ENCODE results near the gene BTBD9.

DNA sequence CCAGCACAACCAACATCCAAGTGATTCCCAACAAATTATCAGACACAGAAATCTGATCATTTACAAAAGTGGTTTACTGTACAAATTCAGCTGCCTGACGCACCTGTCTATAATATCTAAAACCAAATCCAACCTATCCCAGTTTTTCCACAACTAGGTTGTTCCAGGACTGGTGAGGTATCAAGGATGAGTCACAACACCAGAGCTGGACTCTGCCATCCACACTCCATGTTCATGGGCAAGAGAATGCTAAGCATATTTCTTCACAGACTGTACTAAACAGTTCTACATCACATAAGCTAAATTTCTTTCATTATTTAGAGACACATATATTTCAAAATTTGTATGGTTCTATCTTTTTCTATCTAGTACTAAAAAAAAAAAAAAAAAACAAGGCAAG lies 141.6 kb downstream of the BTBD9 start:
- TF ChIP-seq, protein P1, sequence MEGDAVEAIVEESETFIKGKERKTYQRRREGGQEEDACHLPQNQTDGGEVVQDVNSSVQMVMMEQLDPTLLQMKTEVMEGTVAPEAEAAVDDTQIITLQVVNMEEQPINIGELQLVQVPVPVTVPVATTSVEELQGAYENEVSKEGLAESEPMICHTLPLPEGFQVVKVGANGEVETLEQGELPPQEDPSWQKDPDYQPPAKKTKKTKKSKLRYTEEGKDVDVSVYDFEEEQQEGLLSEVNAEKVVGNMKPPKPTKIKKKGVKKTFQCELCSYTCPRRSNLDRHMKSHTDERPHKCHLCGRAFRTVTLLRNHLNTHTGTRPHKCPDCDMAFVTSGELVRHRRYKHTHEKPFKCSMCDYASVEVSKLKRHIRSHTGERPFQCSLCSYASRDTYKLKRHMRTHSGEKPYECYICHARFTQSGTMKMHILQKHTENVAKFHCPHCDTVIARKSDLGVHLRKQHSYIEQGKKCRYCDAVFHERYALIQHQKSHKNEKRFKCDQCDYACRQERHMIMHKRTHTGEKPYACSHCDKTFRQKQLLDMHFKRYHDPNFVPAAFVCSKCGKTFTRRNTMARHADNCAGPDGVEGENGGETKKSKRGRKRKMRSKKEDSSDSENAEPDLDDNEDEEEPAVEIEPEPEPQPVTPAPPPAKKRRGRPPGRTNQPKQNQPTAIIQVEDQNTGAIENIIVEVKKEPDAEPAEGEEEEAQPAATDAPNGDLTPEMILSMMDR (conservative IDR thresholded peaks at IDR 0.05; ENCODE audit: low read depth, low read length), result no peak
- no peak for TF ChIP-seq EZH2 (IDR thresholded peaks at IDR 0.05; ENCODE audit: low read length, unreplicated experiment)

Data from PC-3 (cell line).